GM18858 (cell line): ENCODE measurements around the gene IST1.
"Not testable (repeated sequence)": the region's sequence is repeated elsewhere in the genome, so short reads cannot be mapped to it uniquely, and the experiment has no call there.

Experiments used
- ATAC-seq: cut with Tn5 transposase; IDR thresholded peaks from one replicate; pipeline ENCODE4 v1.9.1; 2021; ENCODE audit not compliant: unreplicated experiment

Gene IST1

DNA sequence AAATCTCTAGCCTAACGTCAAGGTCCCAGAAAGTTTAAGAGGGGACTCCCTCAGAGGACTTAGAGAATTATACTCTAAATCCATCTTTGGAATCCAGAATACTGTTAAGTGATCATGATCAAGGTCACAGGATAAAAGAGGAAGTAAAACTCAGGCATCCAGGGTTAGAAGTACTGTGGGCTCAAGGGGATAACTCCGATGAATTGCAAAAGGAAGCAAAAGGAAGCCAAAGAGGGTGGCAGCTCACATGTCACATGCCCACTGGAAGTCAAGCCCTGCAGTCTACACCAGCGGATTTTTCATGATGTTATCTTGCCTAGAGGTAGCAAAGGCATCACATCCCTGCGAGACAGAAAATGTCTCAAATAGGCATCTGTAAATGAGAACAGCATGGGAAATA is 15.2 kb upstream of the IST1 start:
- ATAC-seq: no peak

DNA sequence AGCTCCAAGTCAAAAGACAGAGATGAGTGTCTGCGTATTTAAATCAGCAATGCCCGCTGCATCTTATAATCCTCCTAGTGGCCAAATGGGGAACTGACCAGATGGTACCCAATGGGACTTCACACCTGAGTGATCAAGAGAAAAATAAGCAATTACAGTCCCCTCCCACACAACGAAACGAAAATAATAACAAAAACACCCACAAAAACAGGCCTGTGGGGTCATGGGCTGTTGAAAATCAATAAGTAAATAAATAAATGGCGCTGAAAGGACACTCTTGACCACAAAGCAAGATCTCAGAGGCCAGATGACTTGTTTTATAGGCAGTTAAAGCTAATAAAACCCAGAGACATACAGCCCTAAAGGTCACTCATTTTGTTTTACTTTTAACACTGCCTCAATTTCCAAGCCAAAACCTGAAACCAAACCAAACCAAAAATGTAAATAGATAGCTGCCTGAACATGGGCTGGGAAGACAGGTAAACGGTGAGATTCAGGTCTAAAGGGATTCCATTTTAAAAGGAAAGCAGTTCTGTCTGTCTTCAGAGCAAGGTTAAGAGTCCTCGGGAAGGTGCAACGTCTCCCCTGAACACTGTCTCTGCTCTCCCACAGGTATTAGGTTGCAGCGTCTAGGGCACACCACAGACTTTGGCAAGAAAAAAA is 12.7 kb upstream of the IST1 start:
- peak; percentile 35 for ATAC-seq

- no peak for ATAC-seq
Measured at GRCh38 chr16:71883168-71883848, 12.0 kb upstream of the IST1 start.

- no peak for ATAC-seq
Measured at GRCh38 chr16:71883849-71884638, 11.3 kb upstream of the IST1 start, which contains the start of gene ZNF821. TSS of gene ZNF821 (minus strand) at chr16:71884182. CDS start at chr16:71879946, 4,236 bp downstream.

GRCh38 chr16:71885261-71885650 is 10.1 kb upstream of the IST1 start:
- ATAC-seq: no peak

GRCh38 chr16:71889147-71889546 is 6.2 kb upstream of the IST1 start:
- no peak for ATAC-seq

GRCh38 chr16:71893888-71894228 is 1.5 kb upstream of the IST1 start:
- no peak for ATAC-seq

GRCh38 chr16:71894229-71894920 is 956 bp upstream of the IST1 start:
- ATAC-seq: no peak

- no peak for ATAC-seq
Measured at GRCh38 chr16:71895679-71896365, 491 bp downstream of the IST1 start.

DNA sequence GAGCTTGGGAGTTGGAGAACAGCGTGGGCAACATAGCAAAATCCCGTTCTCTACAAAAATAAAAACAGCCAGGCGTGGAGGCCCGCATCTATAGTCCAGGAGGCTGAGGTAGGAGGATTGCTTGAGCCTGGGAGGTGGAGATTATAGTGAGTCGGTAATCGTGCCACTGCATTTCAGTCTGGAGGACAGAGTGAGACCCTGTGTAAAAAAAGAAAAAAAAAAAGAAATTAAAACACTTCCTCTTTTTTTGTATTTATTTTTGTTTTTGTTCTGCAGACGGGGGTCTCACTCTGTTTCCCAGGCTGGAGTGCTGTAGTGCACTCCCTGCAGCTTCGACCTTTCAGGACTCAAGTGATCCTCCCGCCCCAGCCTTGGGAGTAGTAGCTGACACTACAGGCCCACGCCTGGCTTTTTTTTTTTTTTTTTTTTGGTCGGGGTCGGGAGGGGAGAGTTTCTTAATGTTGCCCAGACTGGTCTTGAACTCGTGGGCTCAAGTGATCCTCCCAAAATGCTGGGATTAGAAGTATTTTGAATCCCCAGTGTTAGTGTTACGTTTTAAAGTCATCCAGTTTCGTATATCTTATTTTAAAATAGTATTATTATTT is 1.5 kb downstream of the IST1 start:
- ATAC-seq: no peak

- no peak for ATAC-seq
Measured at GRCh38 chr16:71899171-71899570, 3.8 kb downstream of the IST1 start.

- no peak for ATAC-seq
Measured at GRCh38 chr16:71902656-71903365, 7.5 kb downstream of the IST1 start.

GRCh38 chr16:71903608-71904007 is 8.3 kb downstream of the IST1 start:
- ATAC-seq: no peak

DNA sequence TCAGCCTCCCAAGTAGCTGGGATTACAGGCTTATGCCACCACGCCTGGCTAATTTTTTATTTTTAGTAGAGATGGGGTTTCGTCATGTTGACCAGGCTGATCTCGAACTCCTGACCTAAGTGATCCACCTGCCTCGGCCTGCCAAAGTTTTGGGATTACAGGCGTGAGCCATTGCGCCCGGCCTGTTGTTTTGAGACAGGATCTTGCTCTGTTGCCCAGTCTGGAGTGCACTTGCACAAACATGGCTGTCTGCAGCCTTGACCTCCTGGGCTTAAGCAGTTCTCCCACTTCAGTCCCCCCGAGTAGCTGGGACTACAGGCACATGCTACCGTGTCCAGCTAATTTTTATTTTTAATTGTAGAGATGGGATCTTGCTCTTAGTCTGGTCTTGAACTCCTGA is 8.9 kb downstream of the IST1 start:
- no peak for ATAC-seq

- not testable (repeated sequence) for ATAC-seq
Measured at GRCh38 chr16:71905765-71906164, 10.4 kb downstream of the IST1 start.

DNA sequence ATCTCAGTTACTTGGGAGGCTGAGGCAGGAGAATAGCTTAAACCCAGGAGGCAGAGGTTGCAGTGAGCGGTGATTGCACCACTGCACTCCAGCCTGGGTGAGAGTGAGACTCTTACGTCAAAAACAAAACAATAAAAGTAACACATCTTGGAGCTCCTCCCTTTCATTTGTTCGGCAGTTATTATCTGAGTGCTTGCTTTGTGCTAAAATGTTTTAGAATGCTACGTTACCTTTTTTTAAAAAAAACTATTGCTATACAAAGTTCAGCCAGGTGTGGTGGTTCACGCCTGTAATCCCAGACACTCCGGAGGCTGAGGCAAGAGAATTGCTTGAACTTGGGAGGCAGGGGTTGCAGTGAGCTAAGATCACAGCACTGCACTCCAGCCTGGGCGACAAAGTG is 15.8 kb downstream of the IST1 start:
- no peak for ATAC-seq

DNA sequence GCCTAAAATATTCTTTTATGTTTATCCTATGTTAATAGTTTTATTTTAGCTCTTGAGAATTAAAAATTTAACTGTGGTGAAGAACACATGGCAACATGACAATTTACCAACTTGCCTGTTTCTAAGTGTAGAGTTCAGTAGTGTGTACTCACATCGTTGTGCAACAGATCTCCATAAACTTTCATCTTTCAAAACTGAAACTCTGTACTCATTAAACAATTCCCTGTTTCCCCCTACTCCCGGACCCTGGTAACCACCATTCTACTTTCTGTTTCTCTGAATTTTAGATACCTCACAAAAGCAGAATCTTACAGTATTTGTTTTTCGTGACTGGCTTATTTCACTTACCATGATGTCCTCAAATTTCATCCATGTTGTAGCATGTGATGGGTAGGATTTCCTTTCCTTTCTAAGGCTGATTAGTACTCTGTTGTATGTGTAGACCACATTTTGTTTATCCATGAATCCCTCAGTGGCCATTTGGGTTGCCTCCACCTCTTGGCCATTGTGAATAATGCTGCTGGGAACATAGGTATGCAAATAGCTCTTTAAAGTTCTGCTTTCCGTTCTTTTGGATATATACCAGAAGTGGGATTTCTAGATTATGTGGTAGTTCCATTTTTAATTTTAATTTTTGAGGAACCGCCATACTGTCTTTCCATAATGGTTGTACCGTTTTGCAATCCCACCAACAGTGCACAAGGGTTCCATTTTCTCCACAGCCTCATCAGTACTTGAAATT is 17.4 kb downstream of the IST1 start:
- ATAC-seq: no peak

DNA sequence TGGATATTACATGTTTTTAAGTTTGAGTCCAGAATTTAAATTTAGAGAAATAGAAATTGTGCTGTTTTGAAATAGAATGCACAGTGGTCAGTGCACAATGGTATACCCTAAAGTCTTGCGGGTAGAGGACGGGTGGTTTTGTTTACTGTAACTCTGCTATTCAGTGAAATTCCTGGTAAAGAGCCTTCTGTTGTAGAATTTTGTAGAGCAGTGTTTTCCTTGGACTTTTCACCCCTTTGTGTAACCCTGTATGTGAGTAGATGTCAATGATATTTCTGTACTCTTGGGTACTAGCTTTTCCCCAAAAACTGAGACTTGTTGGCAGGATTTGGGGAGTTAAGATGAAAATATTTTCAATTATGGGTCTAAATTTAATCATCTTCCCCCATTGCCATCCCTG is 19.5 kb downstream of the IST1 start:
- ATAC-seq: no peak

GRCh38 chr16:71915350-71915749 is 20.0 kb downstream of the IST1 start:
- ATAC-seq: no peak
